H9 (cell line): ENCODE measurements around the gene CFAP119. TPM values are rescaled to one million over a fixed set of nuclear protein-coding genes. Genes with fewer than 3 reads are reported as not detected.
A peak's percentile ranks its signal among the peaks of the same experiment; 100 is the strongest.

Experiments used
- DNase-seq: peaks from one replicate; pipeline ENCODE4 v3.0.0-alpha.2; 2017
- H2AFZ ChIP-seq: one replicate; pipeline ENCODE4 v1.6.1; 2013; ENCODE audit warnings: mild to moderate bottlenecking, low read length, control low read depth, moderate library complexity
- H2AK5ac ChIP-seq: 2 replicates; pipeline ENCODE4 v1.6.1; 2013; ENCODE audit warnings: low read length, control low read depth, mixed read lengths; ENCODE audit not compliant: insufficient read length
- H2BK120ac ChIP-seq: one replicate; pipeline ENCODE4 v1.6.1; 2013; ENCODE audit warnings: low read depth, mild to moderate bottlenecking, low read length, control low read depth, inconsistent platforms; ENCODE audit not compliant: poor library complexity, severe bottlenecking
- H2BK12ac ChIP-seq: 2 replicates; pipeline ENCODE4 v1.6.1; 2013; ENCODE audit warnings: low read length, control low read depth, mixed read lengths, low read depth; ENCODE audit not compliant: insufficient read length
- H2BK15ac ChIP-seq: 2 replicates; pipeline ENCODE4 v1.6.1; 2013; ENCODE audit warnings: low read depth, low read length, control low read depth
- H2BK20ac ChIP-seq: one replicate; pipeline ENCODE4 v1.6.1; 2013; ENCODE audit warnings: low read depth, mild to moderate bottlenecking, low read length, control low read depth, inconsistent platforms; ENCODE audit not compliant: poor library complexity, severe bottlenecking
- H2BK5ac ChIP-seq: 2 replicates; pipeline ENCODE4 v1.6.1; 2013; ENCODE audit warnings: low read length, control low read depth, mixed read lengths; ENCODE audit not compliant: insufficient read length
- H3K14ac ChIP-seq: 2 replicates; pipeline ENCODE4 v1.6.1; 2013; ENCODE audit warnings: low read length, control low read depth; ENCODE audit not compliant: insufficient read depth
- H3K18ac ChIP-seq: 2 replicates; pipeline ENCODE4 v1.6.1; 2013; ENCODE audit warnings: low read depth, mild to moderate bottlenecking, mixed read lengths, low read length, control low read depth; ENCODE audit not compliant: insufficient read length
- H3K23ac ChIP-seq: 2 replicates; pipeline ENCODE4 v1.6.1; 2013; ENCODE audit warnings: low read length, control low read depth, mixed read lengths, low read depth; ENCODE audit not compliant: insufficient read length
- H3K23me2 ChIP-seq: 2 replicates; pipeline ENCODE4 v1.6.1; 2013; ENCODE audit warnings: low read depth, mild to moderate bottlenecking, mixed read lengths, low read length, control low read depth; ENCODE audit not compliant: insufficient read length, poor library complexity, severe bottlenecking
- H3K27ac ChIP-seq: 2 replicates; pipeline ENCODE4 v1.5.1; 2013; ENCODE audit warnings: low read length, control low read depth, mixed read lengths, low read depth; ENCODE audit not compliant: insufficient read length
- H3K27me3 ChIP-seq: 2 replicates; pipeline ENCODE4 v1.6.1; 2013; ENCODE audit warnings: low read length, control low read depth, inconsistent platforms; ENCODE audit not compliant: insufficient read depth
- H3K4ac ChIP-seq: 2 replicates; pipeline ENCODE4 v1.6.1; 2013; ENCODE audit warnings: low read depth, mild to moderate bottlenecking, control low read depth, inconsistent platforms, low read length, moderate library complexity
- H3K4me1 ChIP-seq: 2 replicates; pipeline ENCODE4 v1.6.1; 2013; ENCODE audit warnings: low read length, control low read depth, inconsistent platforms; ENCODE audit not compliant: insufficient read depth
- H3K4me2 ChIP-seq: 2 replicates; pipeline ENCODE4 v1.6.1; 2013; ENCODE audit warnings: low read length, control low read depth, mixed read lengths; ENCODE audit not compliant: insufficient read length, insufficient read depth
- H3K56ac ChIP-seq: 2 replicates; pipeline ENCODE4 v1.6.1; 2013; ENCODE audit warnings: low read depth, mild to moderate bottlenecking, mixed read lengths, low read length, control low read depth; ENCODE audit not compliant: insufficient read length
- H3K79me1 ChIP-seq: 2 replicates; pipeline ENCODE4 v1.6.1; 2013; ENCODE audit warnings: low read depth, mild to moderate bottlenecking, moderate library complexity, low read length, control low read depth, inconsistent platforms; ENCODE audit not compliant: insufficient read depth, poor library complexity, severe bottlenecking
- H3K79me2 ChIP-seq: 2 replicates; pipeline ENCODE4 v1.6.1; 2013; ENCODE audit warnings: low read length, control low read depth, inconsistent platforms; ENCODE audit not compliant: insufficient read depth
- H3K9ac ChIP-seq: 2 replicates; pipeline ENCODE4 v1.6.1; 2013; ENCODE audit warnings: low read length, control low read depth, mixed read lengths; ENCODE audit not compliant: insufficient read length; ENCODE audit errors: extremely low read depth
- H3K9me3 ChIP-seq: one replicate; pipeline ENCODE4 v1.6.1; 2013; ENCODE audit warnings: low read depth, low read length, inconsistent platforms; ENCODE audit not compliant: control insufficient read depth
- H3T11ph ChIP-seq: one replicate; pipeline ENCODE4 v1.6.1; 2013; ENCODE audit warnings: mild to moderate bottlenecking, low read length, control low read depth, inconsistent platforms
- H4K20me1 ChIP-seq: one replicate; pipeline ENCODE4 v1.6.1; 2013; ENCODE audit not compliant: control insufficient read depth, insufficient read length, insufficient read depth
- H4K5ac ChIP-seq: 2 replicates; pipeline ENCODE4 v1.6.1; 2013; ENCODE audit warnings: low read depth, mild to moderate bottlenecking, mixed read lengths, low read length, control low read depth; ENCODE audit not compliant: insufficient read length
- H4K8ac ChIP-seq: replicated peaks from 2 replicates; pipeline ENCODE4 v1.6.1; 2013; ENCODE audit warnings: low read length, control low read depth, mixed read lengths, low read depth; ENCODE audit not compliant: insufficient read length
- H4K91ac ChIP-seq: 2 replicates; pipeline ENCODE4 v1.6.1; 2013; ENCODE audit warnings: low read depth, mild to moderate bottlenecking, moderate library complexity, mixed read lengths, low read length, control low read depth; ENCODE audit not compliant: insufficient read length
- H3K27ac Mint-ChIP-seq, 3 experiments: 2 replicates in 2 of 3; 3 replicates in 1 of 3; pipeline ENCODE4 v1.8.0; 2020 to 2021; ENCODE audit warnings: mixed read lengths in 3 of 3, mild to moderate bottlenecking in 1 of 3, moderate library complexity in 1 of 3
- H3K27me3 Mint-ChIP-seq: 2 replicates; pipeline ENCODE4 v1.8.0; 2021; ENCODE audit warnings: low read depth, mild to moderate bottlenecking, moderate library complexity, mixed read lengths
- H3K36me3 Mint-ChIP-seq, 3 experiments: 2 replicates in 2 of 3; 3 replicates in 1 of 3; pipeline ENCODE4 v1.8.0; 2020 to 2021; ENCODE audit warnings: low read depth in 3 of 3, mixed read lengths in 3 of 3; ENCODE audit not compliant: insufficient read depth in 1 of 3
- H3K4me1 Mint-ChIP-seq, 2 experiments: 2 replicates each; pipeline ENCODE4 v1.8.0; 2020; ENCODE audit warnings: mixed read lengths in 2 of 2
- H3K4me3 Mint-ChIP-seq, 2 experiments: 2 replicates in 1 of 2; 3 replicates in 1 of 2; pipeline ENCODE4 v1.8.0; 2020 to 2021; ENCODE audit warnings: mild to moderate bottlenecking in 2 of 2, mixed read lengths in 2 of 2, moderate library complexity in 1 of 2
- H3K9me3 Mint-ChIP-seq, 2 experiments: 2 replicates in 1 of 2; 3 replicates in 1 of 2; pipeline ENCODE4 v1.8.0; 2020; ENCODE audit warnings: mild to moderate bottlenecking in 2 of 2, mixed read lengths in 2 of 2, moderate library complexity in 1 of 2
- CTCF ChIP-seq: fragments of 200-600 bp; sonication (generic); conservative IDR thresholded peaks from 3 replicates; pipeline ENCODE4 v1.8.0; 2021; ENCODE audit warnings: antibody characterized with exemption, mild to moderate bottlenecking
- WGBS: extraction: QIAGEN DNeasy Blood & Tissue Kit; methylation state at CpG from one replicate; pipeline ENCODE4 v1.1.7; 2013; ENCODE audit warnings: missing lambda C conversion rate, low lambda C conversion rate, mixed read lengths; ENCODE audit not compliant: insufficient read length; ENCODE audit errors: extremely low coverage; 5-methylcytosine and 5-hydroxymethylcytosine counted together
- total RNA-seq: library from RNA; stranded (reverse); gene quantifications from 2 replicates; pipeline ENCODE4 v1.2.1, GENCODE V29; 2021

The CFAP119 gene
- total RNA-seq, 1 experiment from 2014 or later, result 5.4 TPM

- no peak overlapping the region for H2AFZ ChIP-seq
- TF ChIP-seq CTCF, result no peak
- H4K20me1 ChIP-seq, result no peaks in the 10 kb centered on the region
Measured at GRCh38 chr16:30775131-30775391, 13.2 kb upstream of the CFAP119 start.

More at GRCh38 chr16:30775131-30775391, 13.2 kb upstream of the CFAP119 start:
- Histone ChIP-seq H3K79me2 (no peaks in the 10 kb centered on the region), H3K79me1 (no peaks in the 10 kb centered on the region), H2BK120ac (no peak overlapping the region), H2BK12ac (no peak overlapping the region), H4K5ac (no peak overlapping the region), H3K9me3 (no peaks in the 10 kb centered on the region), H4K91ac (no peak overlapping the region), H3K27ac (no peak overlapping the region), H3K23ac (no peak overlapping the region), H3K9ac (no peak overlapping the region), H3T11ph (no peak overlapping the region), H3K4ac (no peak overlapping the region), H2BK5ac (no peak overlapping the region), H4K8ac (no peak overlapping the region), H3K23me2 (peaks cover 4% of the 10 kb centered on the region), H3K56ac (no peak overlapping the region), H3K18ac (no peak overlapping the region), H3K4me1 (no peaks in the 10 kb centered on the region), H3K14ac (no peak overlapping the region), H3K4me2 (peak overlapping the region; percentile 73), H3K27me3 (no peaks in the 10 kb centered on the region), H2AK5ac (no peak overlapping the region), H2BK20ac (no peak overlapping the region), H2BK15ac (no peak overlapping the region)
- no CpG with 5 or more reads among the region's 15 CpGs for WGBS
- Mint-ChIP-seq H3K27ac (peak overlapping the region in 2 of 3 experiments; percentile 40 to 99; a peak in 1 of 7 replicates), H3K27me3 (peaks cover 3% of the 10 kb centered on the region; the same call in 1 of the 2 replicates), H3K4me1 (peaks cover 18 to 24% of the 10 kb centered on the region in 2 experiments), H3K9me3 (no peaks in the 10 kb centered on the region), H3K36me3 (peaks cover 23 to 46% (median 32%) of the 10 kb centered on the region in 3 experiments), H3K4me3 (peak overlapping the region; percentile 93 to 96)
- DNase-seq, result no peak
